ENCODE measurements around the gene BACE1-AS.

BACE1-AS gene

GRCh38 chr11:117289795-117290194 lies 1.4 kb upstream of the BACE1-AS start:
- DNase-seq (ENCODE audit: low read depth in 2 of 3, low spot score in 1 of 3): no peak

GRCh38 chr11:117292616-117293015 lies 1.5 kb downstream of the BACE1-AS start:
- DNase-seq (ENCODE audit: low read depth in 2 of 3, low spot score in 1 of 3): no peak

- DNase-seq (ENCODE audit: low read depth in 2 of 3, low spot score in 1 of 3): no peak
These were observed 4.4 kb downstream of the BACE1-AS start for GRCh38 chr11:117295438-117296137.

- DNase-seq (ENCODE audit: low read depth in 2 of 3, low spot score in 1 of 3): no peak
These were observed 5.7 kb downstream of the BACE1-AS start for GRCh38 chr11:117296881-117297280.

GRCh38 chr11:117298195-117298594 lies 7.0 kb downstream of the BACE1-AS start:
- no peak for DNase-seq (ENCODE audit: low read depth in 2 of 3, low spot score in 1 of 3)

GRCh38 chr11:117299351-117300282 lies 8.5 kb downstream of the BACE1-AS start:
- no peak for DNase-seq (ENCODE audit: low read depth in 2 of 3, low spot score in 1 of 3)

GRCh38 chr11:117300283-117300663 lies 9.1 kb downstream of the BACE1-AS start:
- DNase-seq (ENCODE audit: low read depth in 2 of 3, low spot score in 1 of 3): no peak

GRCh38 chr11:117300773-117301172 lies 9.6 kb downstream of the BACE1-AS start:
- no peak for DNase-seq (ENCODE audit: low read depth in 2 of 3, low spot score in 1 of 3)

GRCh38 chr11:117302228-117302627 lies 11.1 kb downstream of the BACE1-AS start:
- no peak for DNase-seq (ENCODE audit: low read depth in 2 of 3, low spot score in 1 of 3)

GRCh38 chr11:117303101-117303500 lies 12.0 kb downstream of the BACE1-AS start:
- DNase-seq (ENCODE audit: low read depth in 2 of 3, low spot score in 1 of 3): no peak

- no peak for DNase-seq (ENCODE audit: low read depth in 2 of 3, low spot score in 1 of 3)
These were observed 12.6 kb downstream of the BACE1-AS start for GRCh38 chr11:117303646-117304315.

- no peak for DNase-seq (ENCODE audit: low read depth in 2 of 3, low spot score in 1 of 3)
These were observed 14.0 kb downstream of the BACE1-AS start for GRCh38 chr11:117305145-117305544.

- no peak for DNase-seq (ENCODE audit: low read depth in 2 of 3, low spot score in 1 of 3)
These were observed 18.2 kb downstream of the BACE1-AS start for GRCh38 chr11:117309310-117309709.

- no peak for DNase-seq (ENCODE audit: low read depth in 2 of 3, low spot score in 1 of 3)
These were observed 21.9 kb downstream of the BACE1-AS start for GRCh38 chr11:117313091-117313490.

- DNase-seq (ENCODE audit: low read depth in 2 of 3, low spot score in 1 of 3): no peak
These were observed 23.0 kb downstream of the BACE1-AS start for GRCh38 chr11:117313828-117314768.

GRCh38 chr11:117314840-117315239 lies 23.7 kb downstream of the BACE1-AS start:
- no peak for DNase-seq (ENCODE audit: low read depth in 2 of 3, low spot score in 1 of 3)

- DNase-seq (ENCODE audit: low read depth in 2 of 3, low spot score in 1 of 3): no peak
These were observed 24.4 kb downstream of the BACE1-AS start for GRCh38 chr11:117315285-117316196.

- DNase-seq (ENCODE audit: low read depth in 2 of 3, low spot score in 1 of 3): no peak
These were observed 25.2 kb downstream of the BACE1-AS start, which contains the start of gene BACE1 for GRCh38 chr11:117316197-117316961. TSS of gene BACE1 (minus strand) at chr11:117316256. CDS start at chr11:117315795, 461 bp downstream.

- DNase-seq (ENCODE audit: low read depth in 2 of 3, low spot score in 1 of 3): no peak
These were observed 27.6 kb downstream of the BACE1-AS start for GRCh38 chr11:117318738-117319137.

All from stimulated activated CD4-positive, alpha-beta T cell treated with anti-CD3 and anti-CD28 coated beads, Interleukin-12 subunit alpha, Interleukin-12 subunit beta, amount 100 ng/mL, for 48 hours (primary cell).